ENCODE measurements around the gene USB1. TPM values are rescaled to one million over a fixed set of nuclear protein-coding genes. Genes with fewer than 3 reads are reported as not detected.
"Not testable (repeated sequence)": the region's sequence is repeated elsewhere in the genome, so short reads cannot be mapped to it uniquely, and the experiment has no call there.

Gene USB1
- total RNA-seq, 1 experiment from 2014 or later = 73.1 TPM

GRCh38 chr16:58002936-58003335, 1.7 kb downstream of the USB1 start:
- H3K9me3 ChIP-seq (ENCODE audit: control insufficient read depth in 1 of 2, insufficient read depth in 1 of 2, low read depth in 1 of 2, low read length in 2 of 2) = no peaks in the 10 kb centered on the region
- no TSS peak for BruUV-seq (replicated peaks)
- no peak overlapping the region for H3K4me3 ChIP-seq (replicated peaks in 1 of 2; ENCODE audit: low read depth in 1 of 2, low read length in 2 of 2)
- H3K9me2 ChIP-seq (ENCODE audit: insufficient read depth) = no peaks in the 10 kb centered on the region
- ChIA-PET CTCF (no interaction called here), POLR2A (no interaction called here), RAD21 (ENCODE audit: low non-redundant PET in 1 of 2, low total read pairs in 2 of 2, uncharacterized antibody in 2 of 2, unreplicated experiment in 2 of 2) (no interaction called here)
- H4K20me1 ChIP-seq (ENCODE audit: insufficient read depth) = no peaks in the 10 kb centered on the region
- DNase-seq (ENCODE audit: low read depth, low spot score) (no peak), ATAC-seq (no peak)
- peaks cover 18 to 30% of the 10 kb centered on the region in 2 experiments; a peak in 3 of 4 replicates for H3K4me1 ChIP-seq (ENCODE audit: control insufficient read depth in 1 of 2, insufficient read depth in 2 of 2, low read length in 2 of 2)
- H3K4me2 ChIP-seq (ENCODE audit: low read length) = no peak overlapping the region
- no peak overlapping the region for H3K9ac ChIP-seq (ENCODE audit: low read length)
- TF ChIP-seq ZNF274 (IDR thresholded peaks at IDR 0.05; ENCODE audit: low read depth, low read length) = no peak
- no peak for TF ChIP-seq SP1 (IDR thresholded peaks at IDR 0.05; ENCODE audit: low read depth)
- TF ChIP-seq SRF (IDR thresholded peaks at IDR 0.05; ENCODE audit: low read depth) = no peak
- TF ChIP-seq SIN3A (IDR thresholded peaks at IDR 0.05; ENCODE audit: low read depth) = no peak
- no peak for TF ChIP-seq CBX3 (IDR thresholded peaks at IDR 0.05; ENCODE audit: low read depth)
- TF ChIP-seq ELF1 (IDR thresholded peaks at IDR 0.05; ENCODE audit: borderline replicate concordance, low read depth) = no peak
- TF ChIP-seq FOSL1 (IDR thresholded peaks at IDR 0.05; ENCODE audit: low read depth) = no peak
- TF ChIP-seq CTCF (IDR thresholded peaks at IDR 0.05 in 2 of 3, conservative IDR thresholded peaks at IDR 0.05 in 1 of 3; ENCODE audit: borderline replicate concordance in 1 of 3, insufficient read depth in 1 of 3, low read depth in 2 of 3, low read length in 2 of 3) = no peak
- intact Hi-C loops (cut with micrococcal nuclease) = loop anchor here (10.0 kb wide), 1 partner anchor 278 kb away; no protein-coding TSS in a partner anchor
- H3K27ac ChIP-seq (ENCODE audit: low read depth, low read length) = no peak overlapping the region
- no peak overlapping the region for H2AFZ ChIP-seq (ENCODE audit: low read depth, low read length, poor library complexity, severe bottlenecking)
- peaks cover 19% of the 10 kb centered on the region for H3K79me2 ChIP-seq (ENCODE audit: insufficient read depth, low read length)
- H3K27me3 ChIP-seq (ENCODE audit: insufficient read depth, low read length) = no peaks in the 10 kb centered on the region
- H3K36me3 ChIP-seq (ENCODE audit: control insufficient read depth in 1 of 2, insufficient read depth in 2 of 2, low read length in 2 of 2) = peaks cover 12 to 18% of the 10 kb centered on the region in 2 experiments; a peak in 3 of 4 replicates

- POLR2A ChIA-PET; DNase-seq (ENCODE audit: low read depth, low spot score); H3K9me2 ChIP-seq (ENCODE audit: insufficient read depth); ATAC-seq; H3K27ac ChIP-seq (ENCODE audit: low read depth, low read length); BruUV-seq (replicated peaks); H3K4me3 ChIP-seq (replicated peaks in 1 of 2; ENCODE audit: low read depth in 1 of 2, low read length in 2 of 2); H2AFZ ChIP-seq (ENCODE audit: low read depth, low read length, poor library complexity, severe bottlenecking); H4K20me1 ChIP-seq (ENCODE audit: insufficient read depth); H3K27me3 ChIP-seq (ENCODE audit: insufficient read depth, low read length); H3K9me3 ChIP-seq (ENCODE audit: control insufficient read depth in 1 of 2, insufficient read depth in 1 of 2, low read depth in 1 of 2, low read length in 2 of 2); H3K4me2 ChIP-seq (ENCODE audit: low read length); RAD21 ChIA-PET (ENCODE audit: low non-redundant PET in 1 of 2, low total read pairs in 2 of 2, uncharacterized antibody in 2 of 2, unreplicated experiment in 2 of 2); H3K9ac ChIP-seq (ENCODE audit: low read length): not testable (repeated sequence)
- CTCF ChIA-PET = interaction anchor here (1.2 kb wide), 1 partner anchor 106 kb away, joined by 4 read pairs; no protein-coding TSS in a partner anchor
- intact Hi-C loops (cut with micrococcal nuclease) = loop anchor here (1.0 to 10.0 kb wide), 3 partner anchors 105 to 427 kb away; no protein-coding TSS in a partner anchor
- peaks cover 23% of the 10 kb centered on the region for H3K79me2 ChIP-seq (ENCODE audit: insufficient read depth, low read length)
- peaks cover 12 to 18% of the 10 kb centered on the region in 2 experiments; a peak in 3 of 4 replicates for H3K36me3 ChIP-seq (ENCODE audit: control insufficient read depth in 1 of 2, insufficient read depth in 2 of 2, low read length in 2 of 2)
- H3K4me1 ChIP-seq (ENCODE audit: control insufficient read depth in 1 of 2, insufficient read depth in 2 of 2, low read length in 2 of 2) = peaks cover 5 to 14% of the 10 kb centered on the region in 2 experiments; a peak in 3 of 4 replicates
Observed at GRCh38 chr16:58004736-58005135, 3.5 kb downstream of the USB1 start.

Data from HCT116 (cell line).